LNCaP clone FGC (cell line): ENCODE results near the gene AP3B2.
"Not testable (repeated sequence)": the region's sequence is repeated elsewhere in the genome, so short reads cannot be mapped to it uniquely, and the experiment has no call there.

Experiments used
- DNase-seq: peaks from one replicate; pipeline ENCODE4 v3.0.0-alpha.2; 2011; ENCODE audit warnings: low read depth
- H3K4me3 ChIP-seq: 2 replicates; pipeline ENCODE4 v1.5.1; 2011; ENCODE audit warnings: mild to moderate bottlenecking, low read depth, low read length, control low read depth
- TF ChIP-seq, protein P1 (sequence below): IDR thresholded peaks from 2 replicates; pipeline ENCODE4 v1.5.1; 2012; ENCODE audit warnings: mild to moderate bottlenecking; ENCODE audit not compliant: control insufficient read depth, insufficient read depth; ENCODE audit errors: extremely low read depth

Gene AP3B2

DNA sequence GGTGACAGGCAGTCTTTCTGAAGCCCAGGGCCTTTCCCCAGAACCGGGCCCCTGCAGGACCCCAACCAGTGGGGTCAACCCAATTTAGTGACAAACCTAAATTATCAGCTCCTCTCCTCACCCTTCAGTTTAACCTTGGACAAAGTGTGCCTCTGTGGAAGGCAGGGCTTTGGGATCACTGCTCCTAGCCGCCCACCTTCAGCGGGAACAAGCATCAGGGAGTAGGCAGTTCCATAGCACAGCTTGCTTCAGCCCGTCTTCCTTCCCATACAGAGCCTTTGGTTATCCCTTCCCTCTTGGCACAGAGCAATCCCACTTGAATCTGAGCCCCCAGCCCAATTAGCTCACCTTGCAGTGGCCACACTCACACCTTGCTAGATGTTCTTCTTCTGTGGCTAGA, 5.3 kb upstream of the AP3B2 start:
- DNase-seq, result no peak
- TF ChIP-seq, protein P1, sequence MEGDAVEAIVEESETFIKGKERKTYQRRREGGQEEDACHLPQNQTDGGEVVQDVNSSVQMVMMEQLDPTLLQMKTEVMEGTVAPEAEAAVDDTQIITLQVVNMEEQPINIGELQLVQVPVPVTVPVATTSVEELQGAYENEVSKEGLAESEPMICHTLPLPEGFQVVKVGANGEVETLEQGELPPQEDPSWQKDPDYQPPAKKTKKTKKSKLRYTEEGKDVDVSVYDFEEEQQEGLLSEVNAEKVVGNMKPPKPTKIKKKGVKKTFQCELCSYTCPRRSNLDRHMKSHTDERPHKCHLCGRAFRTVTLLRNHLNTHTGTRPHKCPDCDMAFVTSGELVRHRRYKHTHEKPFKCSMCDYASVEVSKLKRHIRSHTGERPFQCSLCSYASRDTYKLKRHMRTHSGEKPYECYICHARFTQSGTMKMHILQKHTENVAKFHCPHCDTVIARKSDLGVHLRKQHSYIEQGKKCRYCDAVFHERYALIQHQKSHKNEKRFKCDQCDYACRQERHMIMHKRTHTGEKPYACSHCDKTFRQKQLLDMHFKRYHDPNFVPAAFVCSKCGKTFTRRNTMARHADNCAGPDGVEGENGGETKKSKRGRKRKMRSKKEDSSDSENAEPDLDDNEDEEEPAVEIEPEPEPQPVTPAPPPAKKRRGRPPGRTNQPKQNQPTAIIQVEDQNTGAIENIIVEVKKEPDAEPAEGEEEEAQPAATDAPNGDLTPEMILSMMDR, result no peak
- H3K4me3 ChIP-seq, result no peak overlapping the region

DNA sequence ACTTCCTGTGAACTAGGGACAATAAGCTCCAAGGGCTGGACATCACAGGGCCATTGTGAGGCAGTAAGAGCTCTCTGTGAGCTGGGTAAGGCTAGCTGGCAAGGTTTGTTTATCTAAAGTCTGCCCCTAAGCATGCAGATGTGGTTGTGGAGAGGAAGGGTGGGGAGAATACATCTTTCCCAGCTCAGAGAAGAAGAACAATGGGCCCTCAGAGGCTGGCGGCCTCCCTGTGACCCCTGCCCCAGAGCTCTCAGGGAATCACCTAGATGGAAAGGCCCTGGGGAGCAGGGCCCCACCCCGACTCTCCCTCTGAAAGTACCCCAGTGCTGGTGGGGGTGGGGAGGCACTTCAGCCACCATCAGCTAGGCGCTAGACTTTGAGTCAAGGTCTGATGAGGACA, 4.3 kb upstream of the AP3B2 start:
- TF ChIP-seq, protein P1, result no peak
- H3K4me3 ChIP-seq, result no peak overlapping the region
- no peak for DNase-seq

DNA sequence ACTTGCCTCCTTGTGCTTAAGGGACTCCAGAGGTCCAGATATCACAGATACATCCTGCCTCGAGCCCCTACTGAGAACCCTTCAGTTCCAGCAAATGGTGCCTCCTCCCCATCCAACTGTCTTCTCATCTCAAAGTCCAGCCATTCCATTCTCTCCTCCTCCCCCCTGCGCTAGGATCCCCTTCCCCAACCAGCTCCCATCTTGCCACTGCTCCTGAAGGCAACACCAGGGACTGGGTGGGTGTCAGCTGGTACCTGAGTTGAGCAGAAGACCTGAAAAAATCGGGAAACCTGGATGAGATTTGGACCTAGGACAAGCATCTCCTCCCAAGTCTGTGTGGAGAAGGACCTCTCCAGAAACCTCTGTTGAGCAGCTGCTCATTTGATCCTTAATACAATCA, 2.4 kb upstream of the AP3B2 start:
- TF ChIP-seq, protein P1, result no peak
- no peak for DNase-seq
- H3K4me3 ChIP-seq, result no peak overlapping the region

DNA sequence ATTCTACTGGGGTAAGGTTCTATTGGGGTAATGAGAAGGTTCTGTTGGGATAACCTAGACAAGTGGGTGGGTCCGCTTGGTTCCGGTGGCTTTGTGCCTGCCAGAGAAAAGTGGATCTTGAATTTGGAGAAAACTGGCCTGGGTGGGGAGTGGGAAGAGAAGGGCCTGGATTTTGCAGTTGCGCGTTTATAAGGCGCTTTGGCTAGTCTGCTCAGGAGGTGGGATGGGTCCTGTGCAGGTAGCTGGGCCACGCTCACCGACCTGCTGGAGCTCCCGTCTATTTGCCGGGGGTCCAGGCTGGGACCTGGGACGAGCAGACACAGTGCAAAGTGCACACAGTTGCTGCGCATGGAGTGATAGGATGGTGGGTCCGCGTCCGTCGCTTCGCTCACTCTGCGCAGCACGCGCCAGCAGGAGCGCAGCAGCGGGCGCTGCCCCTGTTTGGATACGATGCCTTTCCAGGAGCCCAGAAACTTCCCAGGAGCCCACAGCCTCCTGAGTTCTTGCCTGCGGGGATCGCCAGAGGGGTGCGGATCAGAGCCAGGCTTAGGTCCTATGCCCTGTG, 1.3 kb upstream of the AP3B2 start:
- DNase-seq, result no peak
- no peak overlapping the region for H3K4me3 ChIP-seq
- TF ChIP-seq, protein P1, result no peak

DNA sequence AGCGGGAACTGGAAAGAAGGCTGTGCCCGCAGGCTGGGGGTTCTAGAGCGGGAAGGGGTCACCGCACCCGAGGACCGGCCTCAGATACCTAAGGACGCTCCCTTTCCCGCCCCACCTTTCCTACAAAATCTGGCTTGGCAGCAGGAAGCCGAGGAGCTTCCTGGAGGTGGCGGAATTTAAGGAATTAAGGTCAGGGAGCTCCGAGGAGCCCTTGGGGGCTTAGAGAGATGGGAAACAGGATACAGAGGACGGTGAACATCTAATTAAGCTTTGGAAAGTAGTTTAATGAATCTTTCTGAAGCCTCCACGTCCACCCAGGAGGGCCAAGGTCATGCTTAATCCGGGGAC, 507 bp upstream of the AP3B2 start:
- H3K4me3 ChIP-seq, result peak overlapping the region; percentile 60

DNA sequence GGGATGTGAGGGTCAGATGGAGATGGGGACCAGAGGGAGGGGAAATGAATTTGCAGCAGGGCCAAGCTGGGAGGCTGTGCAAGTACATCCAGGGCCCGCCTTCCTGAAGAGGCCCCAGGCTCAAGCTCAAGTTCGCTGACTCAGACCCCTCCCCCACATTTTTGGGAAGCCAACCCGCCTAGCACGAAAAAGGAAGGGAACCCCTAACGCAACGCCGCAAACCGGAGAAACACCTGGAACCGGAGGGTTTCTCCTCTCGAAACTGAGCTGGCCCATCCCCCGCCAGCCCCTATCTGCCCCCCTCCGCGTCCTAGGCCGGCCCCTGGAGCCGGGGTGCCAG, 624 bp downstream of the AP3B2 start:
- TF ChIP-seq, protein P1, result no peak
- no peak for DNase-seq
- peak overlapping the region; percentile 60 for H3K4me3 ChIP-seq

More for the DNA sequence above, 507 bp upstream of the AP3B2 start:
- TF ChIP-seq, protein P1, result no peak
- DNase-seq, result no peak

DNA sequence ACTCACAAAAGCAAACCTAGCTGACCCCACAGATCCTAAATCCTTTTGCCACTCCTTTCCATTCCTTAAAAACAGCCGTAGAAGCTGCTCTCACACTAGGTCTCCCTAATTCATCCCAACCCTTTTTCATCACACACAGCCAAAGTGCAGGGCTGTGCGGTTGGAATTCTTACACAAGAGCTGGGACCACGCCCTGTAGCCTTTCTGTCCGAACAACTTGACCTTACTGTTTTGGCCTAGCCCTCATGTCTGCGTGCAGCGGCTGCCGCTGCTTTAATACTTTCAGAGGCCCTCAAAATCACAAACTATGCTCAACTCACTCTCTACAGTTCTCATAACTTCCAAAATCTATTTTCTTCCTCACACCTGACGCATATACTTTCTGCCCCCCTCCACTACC, 3.8 kb downstream of the AP3B2 start:
- not testable (repeated sequence) for DNase-seq, H3K4me3 ChIP-seq
